ENCODE results near the gene C17orf100.
"Not testable (repeated sequence)": the region's sequence is repeated elsewhere in the genome, so short reads cannot be mapped to it uniquely, and the experiment has no call there.

The C17orf100 gene

DNA sequence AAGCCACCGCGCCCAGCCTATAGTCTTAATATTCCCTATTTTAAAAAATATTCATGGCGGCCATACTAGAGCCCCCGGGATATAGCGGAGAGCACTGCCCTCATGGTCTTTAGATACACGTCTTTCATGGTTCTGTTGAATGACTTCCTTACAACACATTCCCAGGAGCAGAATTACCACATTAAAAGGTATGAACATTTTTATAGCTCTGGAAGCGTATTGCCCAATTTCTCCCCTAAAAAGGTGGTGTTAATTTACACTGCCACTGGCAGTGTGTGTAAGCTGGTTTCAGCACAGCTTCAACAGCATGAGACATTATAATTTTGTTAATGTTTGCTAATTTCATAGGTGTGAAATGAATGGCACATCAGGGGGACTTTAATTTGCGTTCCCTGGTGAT is 19.0 kb downstream of the C17orf100 start:
- no peak for DNase-seq

GRCh38 chr17:6670999-6671398 is 19.4 kb downstream of the C17orf100 start:
- DNase-seq, result no peak

GRCh38 chr17:6671431-6671830 is 19.9 kb downstream of the C17orf100 start:
- no peak for DNase-seq

GRCh38 chr17:6674586-6674985 is 23.0 kb downstream of the C17orf100 start:
- no peak for DNase-seq

DNA sequence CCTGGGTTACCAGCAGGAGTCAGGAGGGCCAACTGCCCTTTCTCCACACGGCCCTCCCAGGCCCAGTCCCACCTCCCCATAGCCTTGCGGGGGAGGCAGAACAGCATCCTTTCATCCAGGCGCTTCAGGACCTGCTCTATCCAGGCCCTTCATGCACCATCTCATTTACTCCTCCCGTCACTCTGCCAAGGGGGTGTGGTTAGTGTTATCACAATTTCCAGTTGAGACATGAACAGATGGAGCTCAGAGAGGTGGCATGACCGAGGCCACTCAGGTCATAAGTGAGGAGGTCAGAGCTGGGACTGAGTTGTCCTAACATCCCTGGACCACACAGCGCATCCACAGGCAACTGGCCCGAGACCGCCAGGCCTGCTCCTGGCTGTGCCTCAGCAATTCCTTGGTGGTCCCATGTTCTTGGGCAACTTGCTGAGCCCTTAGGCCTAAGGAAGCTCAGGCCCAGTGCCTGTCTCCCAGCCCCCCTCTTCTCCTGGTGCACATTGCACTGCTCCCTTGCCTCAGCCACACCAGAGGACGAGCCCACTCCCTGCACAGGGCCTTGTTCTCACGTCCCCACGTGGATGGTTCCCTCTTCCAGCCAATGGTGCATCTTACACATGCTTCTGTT is 23.8 kb downstream of the C17orf100 start:
- no peak for DNase-seq

GRCh38 chr17:6676802-6677157 is 25.2 kb downstream of the C17orf100 start:
- DNase-seq, result no peak

GRCh38 chr17:6677158-6677831 is 25.7 kb downstream of the C17orf100 start:
- no peak for DNase-seq

DNA sequence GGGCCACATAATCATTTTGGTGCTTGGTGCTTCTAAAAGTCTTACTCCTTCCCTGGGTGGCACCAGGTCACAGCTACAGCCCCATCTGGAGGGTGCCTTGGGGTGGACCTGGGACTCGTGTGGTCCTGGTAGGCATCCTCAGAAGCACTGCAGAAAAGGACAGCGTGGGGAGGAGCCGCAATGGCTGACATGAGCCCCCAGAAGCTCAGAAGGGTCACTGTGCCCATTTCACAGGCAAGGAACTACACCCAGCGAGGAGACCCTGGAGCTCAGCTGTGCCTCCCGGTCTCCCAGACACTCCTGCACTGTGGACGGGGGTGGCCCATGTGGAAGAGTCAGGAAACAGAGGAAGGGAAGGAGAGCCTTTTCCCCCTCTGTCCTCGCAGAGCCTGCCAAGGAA is 26.4 kb downstream of the C17orf100 start:
- no peak for DNase-seq

DNA sequence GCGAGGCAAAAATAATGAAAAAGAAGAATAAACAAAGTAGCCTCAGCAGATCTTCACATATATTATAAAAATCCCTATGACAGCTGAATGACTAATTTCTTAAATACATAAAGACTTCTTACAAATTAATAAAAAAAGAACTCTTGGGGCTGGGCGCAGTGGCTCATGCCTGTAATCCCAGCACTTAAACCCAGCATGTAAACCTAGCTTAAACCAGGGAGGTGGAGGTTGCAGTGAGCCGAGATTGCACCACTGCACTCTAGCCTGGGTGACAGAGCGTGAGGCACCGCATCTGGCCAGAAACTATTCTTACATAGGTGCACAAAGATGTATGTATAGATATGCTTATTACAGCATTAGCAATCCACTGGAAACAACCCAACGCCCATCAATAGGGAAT is 27.7 kb downstream of the C17orf100 start:
- no peak for DNase-seq

DNA sequence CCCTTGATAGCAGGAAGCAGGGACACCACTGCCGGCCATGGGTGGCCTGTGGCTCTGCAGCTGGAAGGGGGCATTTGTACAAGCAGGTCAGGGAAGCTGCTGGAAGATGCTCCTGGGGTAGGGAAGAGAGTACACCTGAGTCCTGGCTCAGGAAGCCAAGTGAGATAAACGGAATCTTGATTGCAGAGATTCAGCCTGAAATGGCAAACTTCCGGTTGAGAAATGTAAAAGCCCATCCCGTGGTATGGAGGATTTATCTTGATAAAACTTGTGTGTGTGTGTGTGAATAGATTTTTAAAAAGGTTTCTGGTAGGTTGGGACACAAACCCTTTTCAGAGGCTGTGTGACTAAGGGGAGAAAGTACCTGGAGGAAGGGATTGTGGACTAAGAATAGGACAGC is 29.6 kb downstream of the C17orf100 start:
- no peak for DNase-seq

- DNase-seq, result no peak
These were observed 30.1 kb downstream of the C17orf100 start for GRCh38 chr17:6681671-6682070.

DNA sequence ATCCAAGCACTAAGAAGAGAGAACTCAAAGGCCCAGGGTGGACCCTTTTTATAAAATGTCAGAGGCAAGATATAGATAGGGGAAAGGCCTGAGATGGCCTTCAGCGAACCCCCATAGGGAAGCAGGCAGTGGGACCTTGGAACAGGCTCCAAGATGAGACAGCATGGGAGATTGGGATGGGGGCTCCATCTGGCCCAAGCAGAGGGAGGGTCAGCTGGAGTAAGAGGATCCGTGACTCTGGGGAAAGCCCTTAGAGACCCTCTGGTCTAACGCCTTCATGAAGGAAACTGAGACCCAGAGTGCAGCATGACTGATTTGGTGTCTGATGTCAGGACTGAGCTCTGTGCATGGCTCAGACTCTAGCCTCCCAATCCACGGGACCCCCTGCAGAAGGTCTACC is 30.8 kb downstream of the C17orf100 start:
- DNase-seq, result no peak

GRCh38 chr17:6683081-6683684 is 31.6 kb downstream of the C17orf100 start:
- DNase-seq, result no peak

- DNase-seq, result no peak
These were observed 32.3 kb downstream of the C17orf100 start for GRCh38 chr17:6683730-6684459.

DNA sequence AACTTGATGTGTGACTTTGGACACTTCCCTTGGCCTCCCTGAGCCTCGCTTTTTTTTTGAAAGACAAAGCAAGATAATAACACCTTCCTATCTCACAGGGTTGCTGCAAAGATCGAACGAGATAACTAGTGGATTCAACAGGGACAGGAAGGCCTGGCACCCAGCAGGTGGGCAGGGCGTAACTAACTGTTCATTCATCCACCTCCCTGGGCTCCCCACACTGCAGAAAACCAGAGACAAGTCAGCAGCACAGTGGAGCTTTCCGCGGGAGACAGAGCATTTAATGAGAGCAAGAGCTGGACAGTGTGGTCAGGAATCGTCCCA is 32.9 kb downstream of the C17orf100 start:
- no peak for DNase-seq

GRCh38 chr17:6684881-6685767 is 33.6 kb downstream of the C17orf100 start:
- DNase-seq, result no peak

- peak; percentile 30 for DNase-seq
These were observed 34.5 kb downstream of the C17orf100 start for GRCh38 chr17:6686026-6686425.

DNA sequence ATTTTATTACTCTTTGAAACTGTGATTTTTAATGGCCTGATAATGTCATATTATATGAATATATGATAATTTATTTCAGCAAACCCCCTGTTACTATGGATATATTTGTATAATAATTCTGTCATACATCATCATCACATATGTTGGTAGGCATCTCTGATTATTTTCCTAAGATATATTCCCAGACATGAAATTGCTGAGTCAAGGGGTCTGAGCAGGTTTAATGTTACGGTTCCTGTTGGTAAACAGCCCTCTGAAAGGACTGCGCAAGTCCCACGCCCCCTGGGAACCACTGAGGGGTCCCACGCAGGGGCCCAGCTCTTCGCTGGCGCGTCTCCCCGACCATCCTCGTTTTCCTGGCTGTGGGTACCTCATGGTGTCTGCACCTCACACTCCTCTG is 37.4 kb downstream of the C17orf100 start:
- DNase-seq, result no peak

GRCh38 chr17:6690641-6691040 is 39.1 kb downstream of the C17orf100 start:
- no peak for DNase-seq

- no peak for DNase-seq
These were observed 40.0 kb downstream of the C17orf100 start for GRCh38 chr17:6691546-6691945.

GRCh38 chr17:6691958-6692357 is 40.4 kb downstream of the C17orf100 start:
- DNase-seq, result not testable (repeated sequence)

DNA sequence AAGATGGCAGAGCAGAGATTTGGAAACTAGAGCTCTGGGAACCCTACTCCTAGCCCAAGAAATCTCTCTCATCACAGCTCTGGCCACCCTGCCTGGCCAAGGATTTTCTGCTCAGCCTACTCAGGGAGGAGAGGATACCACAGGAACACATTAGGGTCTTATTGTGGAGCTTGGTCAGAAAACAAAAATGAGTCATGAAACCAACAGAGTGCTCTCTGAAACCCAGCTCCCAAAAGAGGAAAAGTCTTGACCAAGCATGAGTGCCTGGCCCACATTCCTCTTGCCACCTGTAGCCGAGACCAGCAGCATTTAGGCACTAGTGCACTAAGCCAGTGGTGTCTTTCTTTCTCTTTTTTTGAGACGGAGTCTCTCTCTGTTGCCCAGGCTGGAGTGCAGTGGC is 43.5 kb downstream of the C17orf100 start:
- DNase-seq, result no peak

DNA sequence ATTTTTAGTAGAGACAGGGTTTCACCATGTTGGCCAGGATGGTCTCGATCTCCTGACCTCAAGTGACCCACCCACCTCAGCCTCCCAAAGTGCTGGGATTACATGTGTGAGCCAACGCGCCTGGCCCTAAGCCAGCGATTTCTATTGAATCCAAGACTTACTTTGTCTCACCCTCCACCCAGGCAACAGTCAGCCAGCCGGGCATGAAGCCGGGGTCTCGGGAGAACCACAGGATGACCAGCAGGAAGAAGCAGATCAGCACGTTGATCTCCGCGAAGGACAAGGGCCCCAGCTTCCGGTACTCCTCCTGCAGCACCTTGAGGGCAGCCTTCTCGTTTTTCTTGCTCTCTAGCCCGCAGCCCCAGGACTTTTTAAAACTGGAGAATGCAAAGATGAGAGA is 44.0 kb downstream of the C17orf100 start:
- DNase-seq, result no peak

Measured in COR-L47 (cell line).